Kidney capillary endothelial cell (primary cell): ENCODE data around the gene USP2.
"Not testable (repeated sequence)": the region's sequence is repeated elsewhere in the genome, so short reads cannot be mapped to it uniquely, and the experiment has no call there.

Experiments used
- DNase-seq: peaks from one replicate; pipeline ENCODE4 v3.0.0-alpha.2; 2018; ENCODE audit warnings: low spot score

The USP2 gene

DNA sequence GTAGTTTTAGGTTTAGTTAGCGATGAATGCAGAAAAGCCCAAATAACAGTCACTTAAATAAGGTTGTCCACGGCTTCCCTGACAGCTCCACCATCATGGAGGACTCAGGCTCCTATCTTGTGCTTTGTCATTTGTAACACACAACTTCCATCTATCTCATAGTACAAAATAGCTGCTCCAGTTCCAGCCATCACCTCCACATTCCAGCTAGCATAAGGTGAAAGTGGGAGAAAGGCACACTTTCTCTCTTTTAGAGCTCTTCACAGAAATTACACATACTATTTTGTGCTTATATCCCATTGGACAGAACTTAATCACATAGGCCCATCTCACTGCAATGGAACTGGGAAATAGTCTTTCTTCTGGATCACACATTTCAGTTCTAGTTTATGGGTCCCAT is 32.8 kb upstream of the USP2 start:
- no peak for DNase-seq

- no peak for DNase-seq
Measured at GRCh38 chr11:119412072-119412471, 30.6 kb upstream of the USP2 start.

DNA sequence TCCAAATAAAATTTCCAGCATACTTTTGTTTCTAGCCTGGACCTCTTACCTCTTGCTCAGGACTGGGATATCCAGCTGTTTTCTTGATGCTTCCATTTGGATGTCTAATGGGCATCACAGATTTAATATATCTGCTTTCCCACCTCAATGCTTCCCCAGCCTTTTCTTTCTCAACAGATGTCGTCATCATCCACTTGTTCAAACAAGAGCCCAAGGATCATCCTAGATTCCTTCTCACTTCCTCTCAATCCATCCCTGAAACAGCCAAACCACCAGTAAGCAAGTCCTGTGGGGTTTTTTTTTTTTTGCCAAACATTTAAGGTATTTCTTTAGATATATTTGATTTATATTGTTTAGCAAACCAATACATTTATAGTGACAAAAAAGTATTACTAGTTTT is 29.0 kb upstream of the USP2 start:
- DNase-seq = no peak

DNA sequence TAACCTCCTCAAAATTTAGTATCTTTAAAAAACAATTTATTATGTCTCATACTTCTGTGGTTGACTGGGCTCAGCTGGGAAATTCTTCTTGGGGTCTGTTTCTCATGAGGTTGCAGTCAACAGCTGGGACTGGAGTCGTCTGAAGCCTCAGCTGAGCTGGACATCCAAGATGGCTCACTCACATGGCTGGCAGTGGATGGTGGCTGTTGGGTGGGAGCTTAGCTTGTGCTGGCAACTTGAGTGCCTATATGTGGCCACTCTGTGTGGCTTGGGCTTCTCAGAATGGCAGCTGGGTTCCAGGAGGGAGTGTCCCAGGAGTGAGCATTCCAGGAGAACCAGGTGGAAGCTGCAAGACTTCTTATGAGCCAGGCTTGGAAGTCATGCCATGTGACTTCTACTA is 28.2 kb upstream of the USP2 start:
- DNase-seq = no peak

DNA sequence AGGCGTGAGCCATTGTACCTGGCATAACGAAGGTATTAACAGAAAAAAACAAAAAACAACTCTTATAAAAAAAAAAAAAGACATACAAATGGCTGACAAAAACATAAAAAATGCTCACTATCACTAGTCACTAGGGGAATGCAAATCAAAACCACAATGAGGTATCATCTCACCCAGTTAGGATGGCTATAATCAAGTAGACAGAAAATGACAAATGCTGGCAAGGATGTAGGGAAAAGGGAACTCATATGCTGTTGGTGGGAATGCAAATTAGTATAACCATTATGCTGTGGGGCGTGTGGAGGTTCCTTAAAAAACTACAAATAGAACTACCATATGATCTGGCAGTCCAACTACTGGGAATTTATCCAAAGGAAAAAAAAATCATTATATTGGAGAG is 24.5 kb upstream of the USP2 start:
- DNase-seq = no peak

DNA sequence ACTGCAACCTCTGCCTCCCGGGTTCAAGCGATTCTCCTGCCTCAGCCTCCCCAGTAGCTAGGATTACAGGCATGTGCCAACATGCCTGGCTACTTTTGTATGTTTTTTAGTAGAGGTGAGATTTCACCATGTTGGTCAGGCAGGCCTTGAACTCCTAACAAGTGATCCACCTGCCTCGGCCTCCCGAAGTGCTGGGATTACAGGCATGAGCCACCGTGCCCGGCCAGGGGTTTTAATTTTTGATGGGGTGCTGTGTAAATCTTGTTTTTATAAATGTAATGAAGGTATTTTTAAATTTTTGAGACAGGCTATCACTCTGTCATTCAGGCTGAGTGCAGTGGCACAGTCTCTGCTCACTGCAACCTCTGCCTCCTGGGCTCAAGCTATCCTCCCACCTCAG is 24.0 kb upstream of the USP2 start:
- DNase-seq = not testable (repeated sequence)

DNA sequence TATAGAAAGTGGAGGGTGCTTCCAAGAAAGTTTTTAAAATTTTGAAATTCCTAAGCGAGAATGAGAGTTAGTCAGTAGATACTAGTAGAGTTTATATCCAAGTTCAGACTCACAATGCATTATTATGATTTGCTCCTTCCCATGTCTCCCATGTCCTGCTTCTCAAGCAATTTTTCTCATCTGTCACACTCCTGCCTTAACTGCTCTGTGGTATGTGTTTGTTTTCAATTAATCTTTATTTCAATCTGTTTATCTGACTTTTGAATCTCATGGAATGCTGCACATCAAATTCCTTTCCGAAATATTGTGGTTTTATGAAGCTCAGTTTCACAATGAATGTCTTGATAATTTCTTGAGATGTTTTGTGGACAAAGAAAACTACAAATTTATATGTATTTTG is 23.4 kb upstream of the USP2 start:
- DNase-seq = no peak

- no peak for DNase-seq
Measured at GRCh38 chr11:119403021-119403420, 21.5 kb upstream of the USP2 start.

DNA sequence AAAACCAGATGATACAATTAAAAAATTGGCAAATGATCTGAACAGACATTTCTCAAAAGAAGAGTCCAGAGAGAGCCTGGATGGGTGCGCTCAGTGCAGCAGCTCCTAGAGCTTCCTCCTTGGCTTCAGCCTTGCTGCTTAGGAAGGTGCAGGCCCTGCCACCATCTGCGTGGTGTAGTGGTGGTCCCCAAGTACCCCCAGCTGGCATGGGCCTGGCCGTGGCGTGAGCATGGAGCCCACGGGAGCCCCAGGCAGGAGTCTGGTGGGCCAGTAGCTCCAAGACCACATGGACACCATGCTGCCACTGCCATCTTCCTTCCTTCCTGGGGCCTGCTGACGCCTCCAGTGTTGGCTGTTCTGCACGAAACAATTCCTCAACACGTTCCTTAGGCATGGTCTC is 21.0 kb upstream of the USP2 start:
- no peak for DNase-seq

DNA sequence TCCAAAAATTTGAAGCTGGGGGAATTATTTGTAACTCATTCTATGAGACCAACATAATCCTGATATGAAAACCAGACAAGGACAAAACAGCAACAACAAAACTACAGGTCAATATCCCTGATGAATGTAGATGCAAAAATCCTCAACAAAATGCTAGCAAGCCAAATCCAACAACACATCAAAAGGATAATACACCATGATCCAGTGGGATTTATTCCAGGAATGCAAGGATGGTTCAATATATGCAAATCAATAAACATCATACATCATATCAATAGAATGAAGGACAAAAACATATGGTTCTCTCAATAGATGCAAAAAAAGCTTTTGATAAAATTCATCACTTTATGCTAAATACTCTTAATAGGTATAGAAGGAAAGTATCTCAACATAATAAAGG is 19.4 kb upstream of the USP2 start:
- DNase-seq = no peak

DNA sequence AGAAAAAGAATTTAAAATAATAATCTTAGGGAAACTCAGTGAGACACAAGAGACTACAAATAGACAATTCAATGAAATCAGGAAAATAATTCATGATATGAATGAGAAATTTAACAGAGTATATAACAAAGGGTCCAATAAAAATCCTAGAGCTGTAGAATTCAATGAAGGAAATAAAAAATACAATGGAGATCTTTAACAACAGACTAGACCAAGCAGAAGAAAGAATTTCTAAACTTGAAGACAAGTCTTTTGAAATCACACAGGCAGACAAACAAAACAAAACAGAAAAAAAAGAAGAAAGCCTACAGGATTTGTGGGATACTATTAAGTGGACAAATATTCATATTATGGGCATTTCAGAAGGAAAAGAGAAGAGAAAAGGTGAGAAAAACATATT is 16.2 kb upstream of the USP2 start:
- DNase-seq = no peak

GRCh38 chr11:119396835-119397234 is 15.3 kb upstream of the USP2 start:
- DNase-seq = no peak

DNA sequence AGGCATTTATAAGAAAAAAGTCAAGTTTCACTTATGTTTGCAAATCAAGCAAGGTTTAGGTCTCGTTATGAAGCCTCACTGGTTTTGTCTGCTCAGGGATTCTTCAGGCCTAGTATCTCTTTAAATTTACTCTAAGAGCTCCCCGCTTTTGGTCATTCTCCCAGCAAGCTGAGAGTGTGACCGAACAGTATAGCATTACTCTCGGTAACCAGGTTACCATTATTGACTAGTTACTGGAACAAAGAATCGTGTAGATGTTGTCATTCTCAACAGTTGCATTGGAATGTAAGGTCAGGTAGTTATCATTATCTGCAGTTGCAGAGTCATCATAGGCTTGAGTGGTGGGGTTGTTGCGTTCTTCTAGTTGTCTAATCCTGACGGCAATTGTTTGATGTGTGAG is 9.8 kb upstream of the USP2 start:
- DNase-seq = no peak

- no peak for DNase-seq
Measured at GRCh38 chr11:119389611-119390254, 8.2 kb upstream of the USP2 start.

- DNase-seq = no peak
Measured at GRCh38 chr11:119388103-119388502, 6.6 kb upstream of the USP2 start.

GRCh38 chr11:119384332-119384731 is 2.8 kb upstream of the USP2 start:
- DNase-seq = no peak

DNA sequence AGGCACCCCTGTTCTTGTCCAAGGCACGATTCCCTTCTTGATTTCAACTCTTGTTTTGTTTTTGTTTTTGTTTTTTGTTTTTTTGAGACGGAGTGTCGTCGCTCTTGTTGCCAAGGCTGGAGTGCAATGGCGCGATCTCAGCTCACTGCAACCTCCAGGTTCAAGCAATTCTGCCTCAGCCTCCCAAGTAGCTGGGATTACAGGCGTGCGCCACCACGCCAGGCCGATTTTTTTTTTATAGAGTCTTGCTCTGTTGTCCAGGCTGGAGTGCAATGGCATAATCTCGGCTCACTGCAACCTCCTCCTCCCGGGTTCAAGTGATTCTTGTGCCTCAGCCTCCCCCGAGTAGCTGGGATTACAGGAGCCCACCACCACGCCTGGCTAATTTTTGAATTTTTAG is 1.0 kb upstream of the USP2 start:
- not testable (repeated sequence) for DNase-seq

DNA sequence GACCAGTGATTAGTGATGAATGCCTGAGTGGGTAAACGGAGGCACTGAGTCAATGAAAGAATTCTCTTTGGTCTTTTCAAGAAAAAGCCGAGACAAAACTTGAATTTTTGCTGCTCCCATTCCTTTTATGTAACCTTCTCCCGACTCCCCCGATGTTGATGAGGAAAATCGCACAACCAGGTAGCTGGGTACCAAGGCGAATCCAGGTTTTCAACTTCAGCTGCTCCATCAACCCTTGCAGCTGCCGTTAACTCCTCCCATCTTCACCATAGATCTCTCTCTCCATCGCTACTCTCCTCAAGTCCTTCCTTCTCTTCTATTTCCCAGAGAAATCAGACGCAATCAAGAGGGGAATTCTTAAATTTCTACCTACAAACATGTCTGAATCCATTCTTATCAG is 611 bp upstream of the USP2 start:
- DNase-seq = no peak

- DNase-seq = no peak
Measured at GRCh38 chr11:119380827-119381180, 686 bp downstream of the USP2 start.

DNA sequence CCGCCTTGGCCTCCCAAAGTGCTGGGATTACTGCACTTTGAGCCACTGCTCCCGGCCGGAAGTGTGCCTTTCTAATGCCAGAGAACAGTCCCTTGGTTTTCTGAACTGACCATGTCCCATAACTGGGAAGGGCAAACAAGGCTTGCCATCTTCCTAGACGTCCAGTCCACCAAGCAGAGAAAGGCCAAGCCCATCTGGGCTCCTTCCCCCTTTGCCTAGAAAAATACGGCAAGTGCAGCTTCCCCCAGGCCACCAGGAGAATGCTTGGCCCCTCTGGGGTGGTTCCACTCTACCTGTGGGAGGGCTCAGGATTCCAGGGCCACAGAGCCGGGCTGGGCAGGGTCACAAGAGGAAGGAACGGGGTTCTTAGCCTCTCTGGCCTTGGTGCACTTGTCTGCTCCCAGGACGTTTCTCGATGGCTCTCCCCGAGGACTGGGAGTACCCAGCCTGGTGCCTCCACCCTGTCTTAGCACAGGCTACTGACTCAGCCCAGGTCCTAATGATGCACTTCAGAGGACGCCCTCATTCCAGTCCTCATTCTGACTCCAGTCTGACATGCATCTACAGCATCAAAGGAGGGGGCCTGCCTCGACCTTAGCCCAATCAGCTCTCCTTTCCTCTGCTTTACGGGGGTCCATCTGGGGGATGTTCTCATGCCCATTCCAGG is 1.2 kb downstream of the USP2 start:
- DNase-seq = no peak

DNA sequence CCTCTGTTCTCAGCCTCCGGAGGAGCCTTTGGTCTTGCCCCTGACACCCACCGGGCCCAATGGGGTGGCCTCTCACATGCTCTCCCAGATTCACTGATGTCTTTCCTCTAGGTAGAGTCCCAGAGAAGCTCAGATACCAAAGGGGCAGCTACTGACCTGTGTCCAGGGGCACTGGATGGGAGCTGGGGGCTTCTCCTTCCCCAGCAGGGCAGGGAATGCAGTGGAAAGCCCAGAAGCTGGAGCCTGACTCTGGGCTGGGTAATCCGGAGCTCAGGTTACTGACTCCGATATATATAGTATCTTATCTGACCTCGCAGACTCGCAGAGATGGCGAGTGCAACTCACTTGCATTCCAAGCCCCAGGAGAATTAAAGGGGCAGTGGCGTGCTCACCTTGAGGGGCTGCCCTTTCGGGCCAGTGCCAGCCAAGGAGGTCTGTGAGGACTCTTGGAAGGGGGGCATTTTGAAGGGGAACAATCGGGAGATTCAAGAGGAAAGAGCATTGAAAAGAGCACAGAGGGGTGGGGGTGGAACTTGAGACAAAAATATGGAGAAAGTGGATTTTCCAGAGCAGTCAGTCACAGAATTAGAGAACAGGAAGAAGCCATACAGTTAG is 2.5 kb downstream of the USP2 start:
- no peak for DNase-seq

GRCh38 chr11:119377961-119378667 is 3.4 kb downstream of the USP2 start:
- no peak for DNase-seq
